H54 (cell line): Measurements from ENCODE around the gene AAK1.
"Not testable (repeated sequence)": the region's sequence is repeated elsewhere in the genome, so short reads cannot be mapped to it uniquely, and the experiment has no call there.

Experiments used
- DNase-seq: peaks from one replicate; pipeline ENCODE4 v3.0.0; 2011; ENCODE audit warnings: low spot score, mixed read lengths; ENCODE audit not compliant: insufficient read length
- FAIRE-seq: peaks from 3 replicates; lab custom pipeline; 2011; peaks lifted over from hg19 to GRCh38; lab: Jason Lieb, UNC
- POLR2A ChIP-seq: IDR thresholded peaks from 2 replicates; pipeline ENCODE4 v1.6.1; 2011; ENCODE audit warnings: low read depth, mild to moderate bottlenecking, low read length

Gene AAK1

GRCh38 chr2:69674316-69674670 is 30.8 kb upstream of the AAK1 start:
- DNase-seq (no peak), FAIRE-seq (no peak)
- TF ChIP-seq POLR2A = no peak

- DNase-seq, FAIRE-seq: not testable (repeated sequence)
These were observed 29.6 kb upstream of the AAK1 start for GRCh38 chr2:69673098-69673497.

- DNase-seq = no peak
These were observed 26.1 kb upstream of the AAK1 start for GRCh38 chr2:69669666-69670065.

GRCh38 chr2:69668598-69668997 is 25.1 kb upstream of the AAK1 start:
- TF ChIP-seq POLR2A = no peak
- FAIRE-seq (no peak), DNase-seq (no peak)

More at GRCh38 chr2:69669666-69670065, 26.1 kb upstream of the AAK1 start:
- no peak for TF ChIP-seq POLR2A
- no peak for FAIRE-seq

GRCh38 chr2:69667805-69668382 is 24.4 kb upstream of the AAK1 start:
- TF ChIP-seq POLR2A = no peak
- no peak for DNase-seq
- no peak for FAIRE-seq

GRCh38 chr2:69665152-69665551 is 21.6 kb upstream of the AAK1 start:
- FAIRE-seq = no peak
- no peak for TF ChIP-seq POLR2A

GRCh38 chr2:69663860-69664259 is 20.3 kb upstream of the AAK1 start:
- FAIRE-seq = no peak
- no peak for TF ChIP-seq POLR2A
- DNase-seq = no peak

More at GRCh38 chr2:69665152-69665551, 21.6 kb upstream of the AAK1 start:
- DNase-seq = no peak

- peak; percentile 11 for FAIRE-seq
- DNase-seq = not testable (repeated sequence)
These were observed 19.0 kb upstream of the AAK1 start for GRCh38 chr2:69662547-69662946.

GRCh38 chr2:69660637-69661036 is 17.1 kb upstream of the AAK1 start:
- no peak for TF ChIP-seq POLR2A
- FAIRE-seq (no peak), DNase-seq (no peak)

- FAIRE-seq (no peak), DNase-seq (no peak)
- no peak for TF ChIP-seq POLR2A
These were observed 16.5 kb upstream of the AAK1 start for GRCh38 chr2:69659941-69660483.

- no peak for TF ChIP-seq POLR2A
- FAIRE-seq (no peak), DNase-seq (no peak)
These were observed 15.8 kb upstream of the AAK1 start for GRCh38 chr2:69659349-69659748.

GRCh38 chr2:69652206-69652605 is 8.7 kb upstream of the AAK1 start:
- no peak for TF ChIP-seq POLR2A
- DNase-seq = peak; percentile 61
- peak; percentile 55 for FAIRE-seq

- not testable (repeated sequence) for FAIRE-seq, DNase-seq
These were observed 3.7 kb upstream of the AAK1 start for GRCh38 chr2:69647196-69647595.

- TF ChIP-seq POLR2A = no peak
- DNase-seq (no peak), FAIRE-seq (no peak)
These were observed 3.2 kb upstream of the AAK1 start for GRCh38 chr2:69646714-69647113.

- TF ChIP-seq POLR2A = no peak
- DNase-seq (no peak), FAIRE-seq (no peak)
These were observed 2.4 kb upstream of the AAK1 start for GRCh38 chr2:69645921-69646320.
